ENCODE results near the gene ZNF319. TPM values are rescaled to one million over a fixed set of nuclear protein-coding genes. Genes with fewer than 3 reads are reported as not detected.
A peak's percentile ranks its signal among the peaks of the same experiment; 100 is the strongest.

The ZNF319 gene
- total RNA-seq, 1 donor, result 4.3 TPM

DNA sequence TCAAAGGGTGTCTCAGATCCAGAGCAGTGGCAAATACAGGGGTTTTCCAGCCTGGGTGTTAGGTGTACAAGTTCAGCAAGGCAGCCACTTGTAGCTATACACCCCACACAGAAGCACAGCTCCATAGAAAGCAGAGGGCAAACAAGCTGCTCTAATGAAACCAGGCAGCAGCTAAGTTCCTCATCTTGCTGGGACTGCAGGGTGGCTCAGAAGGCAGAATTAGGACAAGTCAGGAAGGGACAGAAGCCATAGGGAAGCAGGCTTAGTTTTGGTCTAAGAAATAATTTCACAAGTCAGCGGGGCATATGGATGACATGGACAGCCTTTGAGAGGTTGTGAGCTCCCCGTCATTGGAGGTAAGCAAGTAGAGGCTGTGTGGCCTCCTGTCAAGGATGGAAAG, 53.2 kb downstream of the ZNF319 start:
- H3K9me3 ChIP-seq (ENCODE audit: low read depth, low read length), result no peaks in the 10 kb centered on the region
- H3K4me3 ChIP-seq (ENCODE audit: insufficient read depth, low read length), result no peak overlapping the region
- H3K36me3 ChIP-seq (ENCODE audit: insufficient read depth, low read length), result no peaks in the 10 kb centered on the region
- peaks cover 9% of the 10 kb centered on the region for H3K27me3 ChIP-seq (ENCODE audit: insufficient read depth, low read length)
- H3K79me2 ChIP-seq (ENCODE audit: insufficient read depth, low read length), result no peaks in the 10 kb centered on the region
- no peak overlapping the region for H2AFZ ChIP-seq (ENCODE audit: low read length)
- H3K4me1 ChIP-seq (ENCODE audit: insufficient read depth, low read length), result no peaks in the 10 kb centered on the region
- no peak overlapping the region for H3K4me2 ChIP-seq (ENCODE audit: insufficient read depth, low read length)
- H4K20me1 ChIP-seq (ENCODE audit: insufficient read depth, low read length), result no peaks in the 10 kb centered on the region
- no peak for DNase-seq (ENCODE audit: insufficient read length, low spot score, missing footprints)
- no peak overlapping the region for H3K27ac ChIP-seq (ENCODE audit: low read depth, low read length)
- TF ChIP-seq, protein P1, sequence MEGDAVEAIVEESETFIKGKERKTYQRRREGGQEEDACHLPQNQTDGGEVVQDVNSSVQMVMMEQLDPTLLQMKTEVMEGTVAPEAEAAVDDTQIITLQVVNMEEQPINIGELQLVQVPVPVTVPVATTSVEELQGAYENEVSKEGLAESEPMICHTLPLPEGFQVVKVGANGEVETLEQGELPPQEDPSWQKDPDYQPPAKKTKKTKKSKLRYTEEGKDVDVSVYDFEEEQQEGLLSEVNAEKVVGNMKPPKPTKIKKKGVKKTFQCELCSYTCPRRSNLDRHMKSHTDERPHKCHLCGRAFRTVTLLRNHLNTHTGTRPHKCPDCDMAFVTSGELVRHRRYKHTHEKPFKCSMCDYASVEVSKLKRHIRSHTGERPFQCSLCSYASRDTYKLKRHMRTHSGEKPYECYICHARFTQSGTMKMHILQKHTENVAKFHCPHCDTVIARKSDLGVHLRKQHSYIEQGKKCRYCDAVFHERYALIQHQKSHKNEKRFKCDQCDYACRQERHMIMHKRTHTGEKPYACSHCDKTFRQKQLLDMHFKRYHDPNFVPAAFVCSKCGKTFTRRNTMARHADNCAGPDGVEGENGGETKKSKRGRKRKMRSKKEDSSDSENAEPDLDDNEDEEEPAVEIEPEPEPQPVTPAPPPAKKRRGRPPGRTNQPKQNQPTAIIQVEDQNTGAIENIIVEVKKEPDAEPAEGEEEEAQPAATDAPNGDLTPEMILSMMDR (IDR thresholded peaks at IDR 0.05; ENCODE audit: extremely low read depth, low read depth, low read length), result no peak

DNA sequence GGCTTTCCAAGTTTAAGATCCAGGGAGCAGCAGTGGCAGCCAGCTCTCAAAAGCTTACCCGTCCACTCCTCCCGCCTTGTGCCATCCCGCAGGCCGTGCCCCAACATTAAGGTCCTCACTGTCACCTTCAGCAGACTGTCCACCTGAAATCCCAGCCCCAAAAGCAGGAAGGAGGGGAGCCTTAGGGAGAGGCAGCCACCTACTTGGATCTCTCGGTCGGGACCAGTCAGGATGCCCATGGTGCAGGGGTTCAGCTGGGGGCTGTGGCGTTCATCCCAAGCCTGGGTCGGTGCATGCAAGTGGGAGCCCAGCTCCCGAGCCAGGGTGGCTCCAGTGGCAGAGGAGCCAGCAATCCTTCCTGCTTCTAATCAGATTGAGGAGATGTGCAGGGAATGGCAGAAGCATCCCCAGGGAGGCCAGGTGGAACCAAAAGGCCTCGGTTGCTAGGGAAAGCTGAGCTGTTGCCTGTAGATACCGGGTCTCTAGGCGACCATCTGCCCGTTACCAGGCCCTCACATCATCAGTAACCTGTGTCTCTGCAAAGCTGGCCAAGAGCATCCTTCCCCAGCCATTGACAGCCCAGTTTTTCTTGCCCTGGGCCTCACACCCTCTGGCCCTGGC, 54.2 kb downstream of the ZNF319 start:
- Histone ChIP-seq H3K27me3 (ENCODE audit: insufficient read depth, low read length) (peaks cover 9% of the 10 kb centered on the region), H2AFZ (ENCODE audit: low read length) (no peak overlapping the region), H3K79me2 (ENCODE audit: insufficient read depth, low read length) (no peaks in the 10 kb centered on the region), H3K4me3 (ENCODE audit: insufficient read depth, low read length) (no peak overlapping the region), H3K27ac (ENCODE audit: low read depth, low read length) (no peak overlapping the region), H3K36me3 (ENCODE audit: insufficient read depth, low read length) (no peaks in the 10 kb centered on the region), H3K4me1 (ENCODE audit: insufficient read depth, low read length) (no peaks in the 10 kb centered on the region), H3K4me2 (ENCODE audit: insufficient read depth, low read length) (no peak overlapping the region), H3K9me3 (ENCODE audit: low read depth, low read length) (no peaks in the 10 kb centered on the region), H4K20me1 (ENCODE audit: insufficient read depth, low read length) (no peaks in the 10 kb centered on the region)
- TF ChIP-seq, protein P1 (IDR thresholded peaks at IDR 0.05; ENCODE audit: extremely low read depth, low read depth, low read length), result no peak
- DNase-seq (ENCODE audit: insufficient read length, low spot score, missing footprints), result peak; percentile 74

DNA sequence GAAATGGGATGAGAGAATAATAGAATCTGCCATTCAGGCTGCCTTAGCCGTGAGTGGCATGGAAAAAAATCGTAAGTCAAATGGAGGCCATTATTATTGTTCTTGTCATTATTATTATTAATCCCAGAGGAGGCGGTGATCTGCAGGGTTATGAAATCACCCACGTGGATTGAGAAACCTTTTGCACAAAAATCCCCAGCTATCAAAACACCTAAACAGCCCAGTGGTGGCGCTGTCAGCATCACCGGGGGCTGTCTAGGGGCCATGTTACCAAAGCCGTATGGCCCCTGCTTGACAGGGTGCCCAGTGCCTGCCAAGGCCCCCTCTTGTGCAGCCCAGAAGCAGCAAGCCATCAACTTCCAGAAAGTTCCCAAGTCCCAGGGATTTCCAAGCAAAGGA, 54.7 kb downstream of the ZNF319 start:
- TF ChIP-seq, protein P1 (IDR thresholded peaks at IDR 0.05; ENCODE audit: extremely low read depth, low read depth, low read length), result no peak
- Histone ChIP-seq H3K9me3 (ENCODE audit: low read depth, low read length) (no peaks in the 10 kb centered on the region), H3K36me3 (ENCODE audit: insufficient read depth, low read length) (no peaks in the 10 kb centered on the region), H3K4me2 (ENCODE audit: insufficient read depth, low read length) (no peak overlapping the region), H3K79me2 (ENCODE audit: insufficient read depth, low read length) (no peaks in the 10 kb centered on the region), H2AFZ (ENCODE audit: low read length) (no peak overlapping the region), H3K4me3 (ENCODE audit: insufficient read depth, low read length) (no peak overlapping the region), H4K20me1 (ENCODE audit: insufficient read depth, low read length) (no peaks in the 10 kb centered on the region), H3K27ac (ENCODE audit: low read depth, low read length) (no peak overlapping the region), H3K4me1 (ENCODE audit: insufficient read depth, low read length) (no peaks in the 10 kb centered on the region), H3K27me3 (ENCODE audit: insufficient read depth, low read length) (peaks cover 9% of the 10 kb centered on the region)
- peak; percentile 17 for DNase-seq (ENCODE audit: insufficient read length, low spot score, missing footprints)

DNA sequence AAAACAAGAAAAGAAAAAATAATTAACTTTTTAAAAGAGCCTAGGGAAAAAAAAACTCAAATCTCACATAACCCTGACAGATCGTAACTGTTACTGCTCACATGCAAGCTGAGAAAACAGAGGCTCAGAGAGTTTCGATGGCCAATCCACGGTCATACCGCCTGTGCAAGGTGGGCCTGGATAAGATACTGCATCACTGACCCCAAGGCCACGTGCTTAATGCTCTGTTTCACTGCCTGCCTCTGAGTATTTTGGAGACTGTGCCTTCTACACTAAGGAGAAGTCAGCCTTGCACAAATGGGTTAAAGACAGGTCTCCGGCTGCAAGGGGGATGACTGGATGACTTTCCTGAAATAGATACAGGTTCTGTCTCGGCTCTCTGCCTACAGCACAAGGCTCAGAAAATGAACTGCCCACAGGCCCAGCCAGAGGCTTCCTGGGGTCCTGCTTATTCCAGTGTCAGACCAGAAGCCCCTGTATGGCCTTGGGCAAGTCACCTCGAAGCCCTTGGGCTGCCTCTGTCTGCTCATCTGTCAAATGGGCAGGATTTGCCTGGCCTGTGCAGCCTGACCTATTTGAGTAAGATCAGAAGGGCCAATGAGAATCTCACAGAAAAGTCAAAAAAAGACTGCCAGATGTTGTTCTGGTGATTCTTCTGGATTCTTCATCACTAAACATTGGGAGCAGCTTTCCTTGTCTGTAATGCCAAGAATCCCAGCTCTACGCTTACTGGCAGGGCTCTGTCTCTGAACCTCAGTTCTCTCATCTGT, 55.3 kb downstream of the ZNF319 start:
- Histone ChIP-seq H3K27ac (ENCODE audit: low read depth, low read length) (no peak overlapping the region), H3K79me2 (ENCODE audit: insufficient read depth, low read length) (no peaks in the 10 kb centered on the region), H3K27me3 (ENCODE audit: insufficient read depth, low read length) (peaks cover 9% of the 10 kb centered on the region), H3K9me3 (ENCODE audit: low read depth, low read length) (no peaks in the 10 kb centered on the region), H4K20me1 (ENCODE audit: insufficient read depth, low read length) (no peaks in the 10 kb centered on the region), H3K36me3 (ENCODE audit: insufficient read depth, low read length) (no peaks in the 10 kb centered on the region), H3K4me1 (ENCODE audit: insufficient read depth, low read length) (no peaks in the 10 kb centered on the region), H3K4me3 (ENCODE audit: insufficient read depth, low read length) (no peak overlapping the region), H3K4me2 (ENCODE audit: insufficient read depth, low read length) (no peak overlapping the region), H2AFZ (ENCODE audit: low read length) (no peak overlapping the region)
- TF ChIP-seq, protein P1 (IDR thresholded peaks at IDR 0.05; ENCODE audit: extremely low read depth, low read depth, low read length), result no peak
- peak; percentile 6 for DNase-seq (ENCODE audit: insufficient read length, low spot score, missing footprints)
